UCSD-AML1 (cell line): ENCODE data around the gene S100A7A.
"Not testable (repeated sequence)": the region's sequence is repeated elsewhere in the genome, so short reads cannot be mapped to it uniquely, and the experiment has no call there.

ENCODE experiments used
- DNase-seq: peaks from one replicate; lab custom pipeline; 2025; ENCODE audit not compliant: unreplicated experiment; lab: John Stamatoyannopoulos, UW

S100A7A gene

GRCh38 chr1:153456396-153456795 lies 40.1 kb downstream of the S100A7A start:
- DNase-seq = no peak

GRCh38 chr1:153459655-153460054 lies 43.3 kb downstream of the S100A7A start:
- no peak for DNase-seq

DNA sequence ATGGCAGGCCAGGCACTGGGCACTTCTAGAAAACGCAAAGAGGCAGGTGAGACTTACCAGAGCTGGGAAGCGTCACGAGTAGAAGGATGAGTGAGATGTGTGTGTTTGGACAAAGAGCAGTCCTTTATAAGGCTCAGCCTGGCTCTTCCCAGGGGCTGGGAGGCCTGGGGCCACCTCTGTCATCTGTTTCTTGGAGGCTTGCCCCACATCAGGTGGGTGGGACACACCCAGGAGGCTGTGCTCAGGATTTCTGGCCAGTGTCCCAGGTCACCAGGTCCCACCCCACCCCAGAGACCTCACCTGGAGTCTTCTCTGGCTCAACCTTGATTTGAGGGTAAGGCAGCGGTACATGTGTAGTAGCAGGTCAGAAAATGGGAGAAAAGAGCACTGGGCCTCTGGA lies 44.2 kb downstream of the S100A7A start, which contains the start of gene S100A7:
Gene S100A7 (minus strand): TSS at position 101 of the 400 bp plus-strand sequence. CDS start 1,638 bp downstream, outside the sequence.
- DNase-seq = no peak

DNA sequence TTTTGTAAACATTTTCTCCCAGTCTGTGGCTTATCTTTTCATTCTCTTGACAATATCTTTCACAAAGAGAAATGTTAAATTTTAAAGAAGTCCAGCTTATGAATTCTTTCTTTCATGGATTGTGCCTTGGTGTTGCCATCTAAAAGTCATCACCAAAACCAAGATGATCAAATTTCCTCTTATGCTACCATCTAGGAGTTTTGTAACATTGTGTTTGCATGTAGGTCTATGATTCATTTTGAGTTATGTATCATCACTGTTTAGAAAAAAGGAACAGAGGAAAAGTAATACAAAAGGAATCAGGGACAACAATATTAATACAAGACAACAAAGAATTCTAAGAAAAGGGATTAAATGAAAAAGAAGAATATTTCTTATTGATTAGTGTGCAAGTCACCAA lies 46.4 kb downstream of the S100A7A start:
- DNase-seq = not testable (repeated sequence)

GRCh38 chr1:153465811-153466636 lies 49.7 kb downstream of the S100A7A start:
- peak; percentile 54 for DNase-seq

DNA sequence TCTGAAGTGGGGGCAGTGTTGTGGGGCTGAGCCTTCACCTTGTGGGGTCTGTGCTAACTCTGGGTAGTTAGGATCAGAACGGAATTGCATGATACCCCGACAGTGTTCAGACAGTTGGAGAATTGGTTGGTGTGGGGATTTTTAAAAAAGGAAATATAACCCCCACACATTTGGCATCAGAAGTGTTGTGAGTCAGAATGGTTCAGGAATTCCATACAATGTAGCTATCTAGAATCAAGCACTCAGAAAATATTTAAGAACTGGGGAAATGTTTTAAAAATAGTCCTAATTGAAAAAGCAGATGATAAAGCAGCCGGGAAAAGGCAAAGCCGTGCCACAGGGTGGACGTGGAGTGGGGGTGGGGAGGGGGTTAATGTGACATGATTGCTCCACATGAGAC lies 50.6 kb downstream of the S100A7A start:
- DNase-seq = no peak

- DNase-seq = no peak
These were observed 54.4 kb downstream of the S100A7A start for GRCh38 chr1:153470707-153471106.
